ENCODE results near the gene GNMT.
"Not testable (repeated sequence)": the region's sequence is repeated elsewhere in the genome, so short reads cannot be mapped to it uniquely, and the experiment has no call there.

Gene GNMT

DNA sequence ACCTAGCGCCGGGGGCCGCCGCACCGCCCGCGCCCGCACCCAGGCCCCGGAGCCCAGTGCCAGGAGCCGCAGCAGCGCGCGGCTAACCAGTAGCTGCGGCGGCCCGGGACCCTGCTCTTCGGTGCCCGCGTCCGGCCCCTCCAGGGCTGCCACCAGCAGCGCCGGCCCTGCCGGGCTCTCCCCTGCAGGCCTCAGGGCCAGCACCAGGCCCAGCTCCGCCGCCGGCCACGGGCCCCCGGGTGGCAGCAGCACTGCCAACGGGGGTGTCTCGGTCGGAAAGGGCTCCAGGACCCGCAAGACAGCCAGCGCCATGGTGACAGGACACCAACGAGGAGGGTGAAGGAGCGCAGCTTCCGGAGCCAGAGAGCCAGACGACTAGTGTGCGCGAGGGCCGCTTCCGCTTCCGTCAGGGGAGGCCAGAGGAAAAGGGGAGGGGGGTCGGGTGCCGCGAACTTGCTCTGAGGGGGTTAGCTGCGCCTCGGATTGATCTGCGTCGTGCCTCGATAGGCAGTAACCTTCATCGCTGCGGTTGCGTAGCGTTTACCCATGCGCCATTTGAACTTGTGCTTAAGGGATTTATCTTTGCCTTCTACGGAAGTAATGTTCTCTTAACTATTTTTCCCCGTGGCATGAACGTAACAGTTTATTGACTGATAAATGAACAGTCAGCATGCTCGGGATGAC, 18.4 kb downstream of the GNMT start, which contains the start of gene PEX6:
PEX6 (minus strand) TSS at position 343 of the 684 bp plus-strand sequence; CDS start at position 312, 31 bp downstream.
- DNase-seq = peak; percentile 89

- no peak for DNase-seq
Observed at GRCh38 chr6:42979523-42980177, 19.1 kb downstream of the GNMT start.

DNA sequence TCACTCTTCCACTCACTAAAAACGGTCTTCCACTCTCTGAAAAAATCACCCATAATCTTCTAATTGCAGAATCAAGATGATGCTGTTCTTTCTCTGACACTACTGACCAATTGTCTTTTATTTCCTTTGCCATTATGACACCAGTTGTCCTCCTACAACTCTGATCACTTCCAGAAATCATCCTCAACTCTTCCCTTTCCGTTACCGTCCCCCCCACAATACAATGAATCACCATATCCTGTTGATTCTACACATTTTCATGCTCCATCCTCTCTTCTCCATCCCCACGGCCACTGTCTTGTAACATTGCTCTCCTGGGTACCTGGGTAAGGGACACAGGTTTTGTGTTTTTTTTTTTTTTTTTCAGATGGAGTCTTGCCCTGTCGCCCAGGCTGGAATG, 21.3 kb downstream of the GNMT start:
- no peak for DNase-seq

GRCh38 chr6:42984001-42984923, 23.7 kb downstream of the GNMT start, which contains the start of gene PPP2R5D:
Gene PPP2R5D (plus strand): TSS chr6:42984570. CDS start chr6:42984678, 108 bp downstream.
- DNase-seq = peak; percentile 94

- no peak for DNase-seq
Observed at GRCh38 chr6:42984924-42985475, 24.4 kb downstream of the GNMT start.

GRCh38 chr6:42987533-42988451, 27.2 kb downstream of the GNMT start:
- no peak for DNase-seq

DNA sequence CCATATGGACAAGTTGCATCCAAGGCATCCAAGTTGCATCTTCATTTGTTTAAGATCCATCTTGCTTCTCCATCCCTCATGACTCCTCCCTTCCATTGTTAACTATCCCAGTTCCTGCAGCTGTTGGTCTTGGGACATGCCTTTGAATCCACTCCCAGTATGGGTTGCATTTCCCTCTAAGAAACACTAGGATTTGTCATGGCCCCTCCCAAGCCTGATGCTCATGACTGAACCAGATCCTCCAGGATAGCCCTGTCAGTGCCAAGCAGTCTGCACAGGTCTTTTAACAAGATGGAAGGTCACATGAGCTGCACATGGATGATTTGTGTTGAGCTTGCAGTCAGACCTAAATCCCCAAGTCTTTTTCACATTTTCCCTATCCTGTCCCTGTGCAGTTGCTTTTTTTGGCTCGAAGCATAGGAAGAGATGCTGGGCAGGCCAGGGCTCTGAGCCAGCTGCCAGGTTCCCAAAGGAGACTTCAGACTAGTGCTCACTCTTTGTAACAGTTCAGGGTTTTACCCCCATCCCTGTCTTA, 28.0 kb downstream of the GNMT start:
- no peak for DNase-seq

GRCh38 chr6:42989923-42990322, 29.4 kb downstream of the GNMT start:
- no peak for DNase-seq

GRCh38 chr6:42993445-42993844, 32.9 kb downstream of the GNMT start:
- no peak for DNase-seq

- DNase-seq = no peak
Observed at GRCh38 chr6:42996513-42996912, 36.0 kb downstream of the GNMT start.

DNA sequence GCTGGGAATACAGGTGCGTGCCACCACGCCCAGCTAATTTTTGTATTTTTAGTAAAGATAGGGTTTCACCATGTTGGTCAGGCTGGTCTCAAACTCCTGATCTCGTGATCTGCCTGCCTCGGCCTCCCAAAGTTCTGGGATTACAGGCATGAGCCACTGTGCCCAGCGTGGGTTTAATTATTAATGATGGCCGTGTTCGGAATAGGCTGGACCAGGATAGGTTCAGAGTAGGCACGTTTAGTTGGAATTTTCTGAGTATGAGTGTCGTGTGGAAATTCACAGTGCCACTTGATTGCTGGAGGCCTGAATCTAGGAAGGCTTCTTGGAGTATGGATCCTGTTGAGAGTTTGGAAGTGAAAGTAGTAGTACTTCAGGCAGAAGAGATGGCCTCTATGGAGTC, 37.7 kb downstream of the GNMT start:
- DNase-seq = not testable (repeated sequence)

DNA sequence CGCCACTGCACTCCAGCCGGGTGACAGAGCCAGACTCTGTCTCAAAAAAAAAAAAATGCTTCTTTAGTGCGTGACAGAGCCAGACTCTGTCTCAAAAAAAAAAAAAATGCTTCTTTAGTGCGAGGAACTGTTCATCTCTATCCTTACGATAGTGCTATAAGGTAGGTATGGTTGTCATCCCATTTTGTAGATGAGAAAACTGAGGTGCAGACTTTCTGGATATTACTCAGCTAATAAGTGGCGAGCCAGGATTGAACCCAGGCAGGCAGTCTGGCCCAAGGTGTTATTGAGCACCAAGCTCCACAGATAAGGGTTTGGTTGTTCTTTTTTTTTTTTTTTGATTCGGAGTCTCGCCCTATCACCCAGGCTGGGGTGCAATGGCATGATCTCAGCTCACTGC, 41.3 kb downstream of the GNMT start:
- DNase-seq = no peak

DNA sequence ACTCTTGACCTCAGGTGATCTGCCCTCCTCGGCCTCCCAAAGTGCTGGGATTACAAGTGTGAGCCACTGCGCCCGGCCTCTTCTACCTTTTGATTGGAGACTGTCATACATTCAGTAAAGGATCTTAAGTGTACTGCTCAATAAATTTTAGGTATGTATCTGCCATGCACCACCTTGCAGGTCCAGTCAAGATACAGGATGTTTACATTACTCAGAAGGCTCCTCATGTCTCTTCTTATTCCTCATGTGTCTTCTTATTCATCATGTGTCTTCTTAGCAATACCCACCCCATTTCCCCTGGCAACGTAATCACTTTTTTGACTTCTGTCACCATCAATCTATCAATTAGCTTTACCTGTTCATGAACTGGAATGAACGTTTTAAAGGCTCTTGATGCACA, 45.3 kb downstream of the GNMT start:
- no peak for DNase-seq

DNA sequence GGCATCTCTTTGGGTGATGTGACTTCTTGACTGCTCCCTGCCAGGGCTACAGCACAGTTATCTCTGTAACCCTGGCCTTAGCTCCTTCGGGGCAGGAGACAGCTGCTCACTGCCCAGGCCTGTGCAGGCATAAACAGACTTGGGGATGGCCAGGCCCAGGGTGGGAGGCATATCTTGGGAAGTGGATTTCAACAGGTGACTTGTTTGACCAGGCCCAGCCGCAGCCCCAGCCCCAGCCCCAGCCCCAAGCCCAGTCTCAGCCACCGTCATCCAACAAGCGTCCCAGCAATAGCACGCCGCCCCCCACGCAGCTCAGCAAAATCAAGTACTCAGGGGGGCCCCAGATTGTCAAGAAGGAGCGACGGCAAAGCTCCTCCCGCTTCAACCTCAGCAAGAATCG, 45.7 kb downstream of the GNMT start:
- no peak for DNase-seq

GRCh38 chr6:43007126-43007525, 46.6 kb downstream of the GNMT start:
- DNase-seq = no peak

DNA sequence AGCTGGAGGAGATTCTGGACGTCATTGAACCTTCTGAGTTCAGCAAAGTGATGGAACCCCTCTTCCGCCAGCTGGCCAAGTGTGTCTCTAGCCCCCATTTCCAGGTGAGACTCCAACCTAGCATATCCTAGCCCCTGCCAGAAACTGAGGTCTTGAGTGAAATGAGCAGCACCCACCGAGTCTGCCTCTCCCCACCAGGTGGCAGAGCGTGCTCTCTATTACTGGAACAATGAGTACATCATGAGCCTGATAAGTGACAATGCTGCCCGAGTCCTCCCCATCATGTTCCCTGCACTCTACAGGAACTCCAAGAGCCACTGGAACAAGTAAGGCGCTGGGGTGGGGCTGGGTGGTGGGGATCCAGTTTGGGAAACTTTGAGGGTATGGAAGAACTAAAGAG, 48.6 kb downstream of the GNMT start:
- DNase-seq = no peak

GRCh38 chr6:43011207-43011606, 50.7 kb downstream of the GNMT start:
- DNase-seq = no peak

DNA sequence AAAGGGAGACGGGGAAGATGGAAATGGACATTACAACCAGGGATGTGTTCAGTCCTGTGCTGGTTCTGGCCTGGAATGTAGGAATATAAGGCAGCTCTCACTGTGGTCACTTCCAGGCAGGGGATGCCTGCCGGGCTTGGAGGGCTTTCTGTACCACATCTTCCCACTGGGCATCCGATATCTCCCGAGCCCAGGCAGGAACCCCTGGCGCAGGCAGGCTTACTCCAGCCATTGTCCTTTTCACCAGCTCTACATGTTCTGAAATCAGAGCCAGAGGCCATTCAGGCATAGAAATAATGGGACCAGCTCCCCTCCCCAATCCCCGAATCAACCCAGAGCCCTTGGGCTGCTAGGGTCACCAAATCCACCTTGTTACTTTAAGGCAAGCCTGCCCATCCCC, 51.8 kb downstream of the GNMT start:
- DNase-seq = no peak

DNA sequence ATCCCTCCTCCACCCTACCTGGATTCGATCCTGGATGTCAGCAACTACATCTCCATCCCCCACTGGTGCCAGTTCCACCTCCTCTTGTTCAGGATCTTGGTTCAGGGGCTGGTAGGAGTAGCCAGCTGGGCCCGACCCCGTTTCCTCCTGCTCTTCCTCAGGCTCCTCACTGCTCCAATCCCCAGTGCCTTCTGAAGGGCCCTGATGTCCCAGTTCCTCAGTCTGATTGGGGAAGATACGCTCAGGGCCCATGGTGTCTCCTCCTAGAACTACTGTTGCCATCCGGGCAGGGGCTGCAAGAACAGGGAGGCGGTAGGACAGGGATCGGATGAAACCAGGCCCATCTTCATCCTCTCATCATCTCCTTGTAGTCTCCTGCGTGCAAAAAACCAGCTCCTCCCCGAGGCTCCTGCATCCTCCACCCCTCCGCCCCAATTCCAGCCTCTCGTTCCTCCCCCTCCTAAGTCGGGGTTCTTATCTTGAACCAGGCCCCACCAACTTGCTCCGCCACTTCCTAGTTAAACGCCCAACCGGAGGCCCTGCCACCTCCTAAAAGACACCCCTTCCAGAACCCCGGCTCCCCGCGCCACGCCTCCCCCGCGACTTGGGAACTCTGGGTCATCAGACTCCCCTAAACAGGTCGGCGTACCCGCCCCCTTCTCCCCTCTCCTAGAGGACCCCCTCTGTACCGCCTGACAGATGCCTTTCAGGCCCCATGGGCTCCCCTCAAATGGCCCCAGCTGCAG, 52.7 kb downstream of the GNMT start:
- no peak for DNase-seq

Data from NCI-H2227 treated with DMSO at 0.1 percent for 48 hours (cell line).